ENCODE measurements around the gene ZBTB46.
"Not testable (repeated sequence)": the region's sequence is repeated elsewhere in the genome, so short reads cannot be mapped to it uniquely, and the experiment has no call there.

ZBTB46 gene

GRCh38 chr20:63732118-63733095 lies 98.7 kb downstream of the ZBTB46 start:
- DNase-seq: no peak

- DNase-seq: no peak
These were observed 99.7 kb downstream of the ZBTB46 start for GRCh38 chr20:63731410-63731809.

GRCh38 chr20:63730189-63730733 lies 100.8 kb downstream of the ZBTB46 start:
- not testable (repeated sequence) for DNase-seq

GRCh38 chr20:63722967-63723622 lies 108.0 kb downstream of the ZBTB46 start:
- not testable (repeated sequence) for DNase-seq

GRCh38 chr20:63718996-63719395 lies 112.1 kb downstream of the ZBTB46 start:
- DNase-seq: no peak

- no peak for DNase-seq
These were observed 116.2 kb downstream of the ZBTB46 start for GRCh38 chr20:63714858-63715257.

GRCh38 chr20:63712191-63712590 lies 118.9 kb downstream of the ZBTB46 start:
- DNase-seq: no peak

GRCh38 chr20:63711085-63711645 lies 119.9 kb downstream of the ZBTB46 start:
- DNase-seq: no peak

- no peak for DNase-seq
These were observed 121.9 kb downstream of the ZBTB46 start for GRCh38 chr20:63709149-63709527.

- DNase-seq: no peak
These were observed 122.5 kb downstream of the ZBTB46 start for GRCh38 chr20:63708301-63709148.

- DNase-seq: peak; percentile 71
These were observed 123.3 kb downstream of the ZBTB46 start, which contains the start of the genes ARFRP1 and ZGPAT for GRCh38 chr20:63707558-63708300. Gene ARFRP1 (minus strand): TSS chr20:63707976. CDS start chr20:63707091, 885 bp downstream. Gene ZGPAT (plus strand): TSS chr20:63708039. CDS start chr20:63708581, 542 bp downstream.

GRCh38 chr20:63706852-63707557 lies 124.1 kb downstream of the ZBTB46 start:
- no peak for DNase-seq

GRCh38 chr20:63706027-63706695 lies 124.9 kb downstream of the ZBTB46 start:
- DNase-seq: no peak

GRCh38 chr20:63705232-63706026 lies 125.6 kb downstream of the ZBTB46 start:
- DNase-seq: no peak

- no peak for DNase-seq
These were observed 126.3 kb downstream of the ZBTB46 start for GRCh38 chr20:63704749-63705117.

- DNase-seq: no peak
These were observed 126.9 kb downstream of the ZBTB46 start for GRCh38 chr20:63703976-63704748.

GRCh38 chr20:63703471-63703975 lies 127.5 kb downstream of the ZBTB46 start:
- DNase-seq: no peak

- no peak for DNase-seq
These were observed 128.2 kb downstream of the ZBTB46 start for GRCh38 chr20:63702751-63703470.
